ENCODE results near the gene SMCR8. TPM values are rescaled to one million over a fixed set of nuclear protein-coding genes. Genes with fewer than 3 reads are reported as not detected.
A peak's percentile ranks its signal among the peaks of the same experiment; 100 is the strongest.

Gene SMCR8
- total and polyA plus RNA-seq, 2 of the 13 experiments (the other 11 are each of a cell fraction or from before 2014, with no cell fraction given): 7.6 to 11.8 TPM

- TF ChIP-seq CCDC6 (CRISPR knock-in tag; IDR thresholded peaks at IDR 0.05) (no peak), ZC3H13 (CRISPR knock-in tag; IDR thresholded peaks at IDR 0.05) (peak; percentile 61; the same call in 1 of the 2 replicates), HIC2 (CRISPR knock-in tag; IDR thresholded peaks at IDR 0.05; ENCODE audit: low read depth) (no peak), ZNF407 (CRISPR knock-in tag; IDR thresholded peaks at IDR 0.05; ENCODE audit: not compliant biosample characterization) (no peak), NRL (CRISPR knock-in tag; IDR thresholded peaks at IDR 0.05; ENCODE audit: borderline replicate concordance) (0 out of 2 replicates have a peak, but pooled peaks have one; percentile 19), ZNF121 (CRISPR knock-in tag; IDR thresholded peaks at IDR 0.05) (peak; percentile 52; the same call in 1 of the 2 replicates), NAIF1 (CRISPR knock-in tag; IDR thresholded peaks at IDR 0.05; ENCODE audit: borderline replicate concordance) (no peak), NPAS2 (CRISPR knock-in tag; IDR thresholded peaks at IDR 0.05; ENCODE audit: borderline replicate concordance) (no peak), CBX1 (IDR thresholded peaks at IDR 0.05; ENCODE audit: low read depth) (no peak), TCF7L2 (IDR thresholded peaks at IDR 0.05; ENCODE audit: low read depth, low read length) (no peak), HOXA7 (CRISPR knock-in tag; IDR thresholded peaks at IDR 0.05) (no peak)
- TF ChIP-seq, protein P1, sequence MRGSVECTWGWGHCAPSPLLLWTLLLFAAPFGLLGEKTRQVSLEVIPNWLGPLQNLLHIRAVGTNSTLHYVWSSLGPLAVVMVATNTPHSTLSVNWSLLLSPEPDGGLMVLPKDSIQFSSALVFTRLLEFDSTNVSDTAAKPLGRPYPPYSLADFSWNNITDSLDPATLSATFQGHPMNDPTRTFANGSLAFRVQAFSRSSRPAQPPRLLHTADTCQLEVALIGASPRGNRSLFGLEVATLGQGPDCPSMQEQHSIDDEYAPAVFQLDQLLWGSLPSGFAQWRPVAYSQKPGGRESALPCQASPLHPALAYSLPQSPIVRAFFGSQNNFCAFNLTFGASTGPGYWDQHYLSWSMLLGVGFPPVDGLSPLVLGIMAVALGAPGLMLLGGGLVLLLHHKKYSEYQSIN (CRISPR knock-in tag; IDR thresholded peaks at IDR 0.05; ENCODE audit: borderline replicate concordance): no peak
- TF ChIP-seq, protein P2, sequence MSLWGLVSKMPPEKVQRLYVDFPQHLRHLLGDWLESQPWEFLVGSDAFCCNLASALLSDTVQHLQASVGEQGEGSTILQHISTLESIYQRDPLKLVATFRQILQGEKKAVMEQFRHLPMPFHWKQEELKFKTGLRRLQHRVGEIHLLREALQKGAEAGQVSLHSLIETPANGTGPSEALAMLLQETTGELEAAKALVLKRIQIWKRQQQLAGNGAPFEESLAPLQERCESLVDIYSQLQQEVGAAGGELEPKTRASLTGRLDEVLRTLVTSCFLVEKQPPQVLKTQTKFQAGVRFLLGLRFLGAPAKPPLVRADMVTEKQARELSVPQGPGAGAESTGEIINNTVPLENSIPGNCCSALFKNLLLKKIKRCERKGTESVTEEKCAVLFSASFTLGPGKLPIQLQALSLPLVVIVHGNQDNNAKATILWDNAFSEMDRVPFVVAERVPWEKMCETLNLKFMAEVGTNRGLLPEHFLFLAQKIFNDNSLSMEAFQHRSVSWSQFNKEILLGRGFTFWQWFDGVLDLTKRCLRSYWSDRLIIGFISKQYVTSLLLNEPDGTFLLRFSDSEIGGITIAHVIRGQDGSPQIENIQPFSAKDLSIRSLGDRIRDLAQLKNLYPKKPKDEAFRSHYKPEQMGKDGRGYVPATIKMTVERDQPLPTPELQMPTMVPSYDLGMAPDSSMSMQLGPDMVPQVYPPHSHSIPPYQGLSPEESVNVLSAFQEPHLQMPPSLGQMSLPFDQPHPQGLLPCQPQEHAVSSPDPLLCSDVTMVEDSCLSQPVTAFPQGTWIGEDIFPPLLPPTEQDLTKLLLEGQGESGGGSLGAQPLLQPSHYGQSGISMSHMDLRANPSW (CRISPR knock-in tag; IDR thresholded peaks at IDR 0.05; ENCODE audit: borderline replicate concordance): no peak
Observed at GRCh38 chr17:18319604-18320256, 4.6 kb downstream of the SMCR8 start (continued).
